Measurements from ENCODE around the gene LDLRAD3. TPM values are rescaled to one million over a fixed set of nuclear protein-coding genes. Genes with fewer than 3 reads are reported as not detected.

Gene LDLRAD3
- polyA plus RNA-seq, 3 donors, result 7.3 to 14.1 (median 10.4) TPM

GRCh38 chr11:36195496-36196354 is 251.9 kb downstream of the LDLRAD3 start:
- intact Hi-C loops (cut with micrococcal nuclease), result no loop called here
- peaks cover 0 to 4% (median 2%) of the 10 kb centered on the region in 3 donors for H3K27me3 Mint-ChIP-seq (ENCODE audit: low read depth in 3 of 3)
- Histone ChIP-seq H3K4me1 (ENCODE audit: control insufficient read depth in 1 of 2, insufficient read depth in 2 of 2, low read length in 2 of 2) (no peaks in the 10 kb centered on the region), H2AFZ (ENCODE audit: insufficient read depth, low read depth, low read length, poor library complexity, severe bottlenecking) (no peak overlapping the region), H3K9ac (ENCODE audit: insufficient read depth, low read length, poor library complexity, severe bottlenecking) (no peak overlapping the region), H3K4me3 (replicated peaks in 1 of 3; ENCODE audit: low read depth in 2 of 3, low read length in 3 of 3) (no peak overlapping the region), H3K36me3 (replicated peaks in 1 of 2; ENCODE audit: control insufficient read depth in 1 of 2, insufficient read depth in 2 of 2, low read length in 2 of 2) (peaks cover 0 to 4% of the 10 kb centered on the region in 2 donors), H3K9me3 (replicated peaks in 1 of 2; ENCODE audit: control insufficient read depth in 1 of 2, insufficient read depth in 1 of 2, low read length in 2 of 2) (no peaks in the 10 kb centered on the region), H3K4me2 (replicated peaks; ENCODE audit: extremely low read depth, low read length, poor library complexity, severe bottlenecking) (no peak overlapping the region), H4K20me1 (ENCODE audit: insufficient read depth, low read length) (no peaks in the 10 kb centered on the region), H3K79me2 (ENCODE audit: insufficient read depth, low read length) (no peaks in the 10 kb centered on the region), H3K27ac (ENCODE audit: low read depth in 1 of 2, low read length in 2 of 2) (no peak overlapping the region), H3K27me3 (ENCODE audit: control insufficient read depth in 2 of 2, insufficient read depth in 2 of 2, low read length in 2 of 2) (no peaks in the 10 kb centered on the region)
- no peaks in the 10 kb centered on the region for H3K4me1 Mint-ChIP-seq
- TF ChIP-seq CTCF (IDR thresholded peaks at IDR 0.05), result no peak
- DNase-seq, result no peak
- no peaks in the 10 kb centered on the region for H3K9me3 Mint-ChIP-seq
- H3K27ac Mint-ChIP-seq, result no peak overlapping the region
- H3K4me3 Mint-ChIP-seq, result no peak overlapping the region
- no CpG with 5 or more reads among the region's 5 CpGs for WGBS (ENCODE audit: insufficient coverage)
- H3K36me3 Mint-ChIP-seq, result peaks cover 16 to 18% of the 10 kb centered on the region in 2 donors

DNA sequence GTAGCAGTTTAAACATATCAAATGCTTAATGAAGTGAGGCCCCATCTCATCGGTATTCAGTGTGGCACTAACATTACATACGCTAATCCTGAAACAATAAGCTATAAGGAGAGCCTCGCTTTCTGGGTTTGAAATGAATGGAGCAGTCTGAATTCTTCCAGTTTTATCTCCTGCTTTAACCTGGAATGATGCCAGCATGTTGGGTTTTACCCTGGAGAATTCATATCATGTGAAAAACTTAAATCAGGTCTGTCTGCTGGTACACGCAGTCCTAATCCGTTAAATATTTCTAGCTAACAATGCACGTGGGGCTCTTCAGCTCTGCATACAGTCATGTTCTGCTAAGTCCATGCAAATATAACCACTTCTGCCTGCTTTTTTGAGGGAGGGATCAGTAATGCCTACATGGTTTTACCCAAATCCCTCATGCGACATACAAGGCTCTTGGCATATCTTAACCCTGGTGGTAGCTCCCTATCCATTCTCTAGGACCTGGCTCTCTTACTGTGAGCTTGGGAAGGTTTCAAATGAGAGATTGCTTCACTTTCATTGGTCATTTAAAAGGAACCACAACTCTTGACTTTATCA is 252.6 kb downstream of the LDLRAD3 start:
- Mint-ChIP-seq H3K9me3 (no peaks in the 10 kb centered on the region), H3K27ac (no peak overlapping the region), H3K27me3 (ENCODE audit: low read depth in 3 of 3) (peaks cover 0 to 4% (median 2%) of the 10 kb centered on the region in 3 donors), H3K4me3 (no peak overlapping the region), H3K36me3 (peaks cover 16 to 18% of the 10 kb centered on the region in 2 donors), H3K4me1 (no peaks in the 10 kb centered on the region)
- intact Hi-C loops (cut with micrococcal nuclease), result no loop called here
- no peak overlapping the region for H2AFZ ChIP-seq (ENCODE audit: insufficient read depth, low read depth, low read length, poor library complexity, severe bottlenecking)
- H3K9me3 ChIP-seq (replicated peaks in 1 of 2; ENCODE audit: control insufficient read depth in 1 of 2, insufficient read depth in 1 of 2, low read length in 2 of 2), result no peaks in the 10 kb centered on the region
- H3K27ac ChIP-seq (ENCODE audit: low read depth in 1 of 2, low read length in 2 of 2), result no peak overlapping the region
- TF ChIP-seq CTCF (IDR thresholded peaks at IDR 0.05), result no peak
- no peak for DNase-seq
- no peaks in the 10 kb centered on the region for H3K79me2 ChIP-seq (ENCODE audit: insufficient read depth, low read length)
- H3K4me1 ChIP-seq (ENCODE audit: control insufficient read depth in 1 of 2, insufficient read depth in 2 of 2, low read length in 2 of 2), result no peaks in the 10 kb centered on the region
- no peak overlapping the region for H3K9ac ChIP-seq (ENCODE audit: insufficient read depth, low read length, poor library complexity, severe bottlenecking)
- H3K4me2 ChIP-seq (replicated peaks; ENCODE audit: extremely low read depth, low read length, poor library complexity, severe bottlenecking), result no peak overlapping the region
- WGBS (ENCODE audit: insufficient coverage), result 100% methylated on average over 3 of the region's 7 CpGs
- H3K36me3 ChIP-seq (replicated peaks in 1 of 2; ENCODE audit: control insufficient read depth in 1 of 2, insufficient read depth in 2 of 2, low read length in 2 of 2), result peaks cover 0 to 4% of the 10 kb centered on the region in 2 donors
- H4K20me1 ChIP-seq (ENCODE audit: insufficient read depth, low read length), result no peaks in the 10 kb centered on the region
- no peaks in the 10 kb centered on the region for H3K27me3 ChIP-seq (ENCODE audit: control insufficient read depth in 2 of 2, insufficient read depth in 2 of 2, low read length in 2 of 2)
- H3K4me3 ChIP-seq (replicated peaks in 1 of 3; ENCODE audit: low read depth in 2 of 3, low read length in 3 of 3), result no peak overlapping the region
